HG02763 (cell line): ENCODE measurements around the gene SPHK1.

Experiments used
- ATAC-seq: cut with Tn5 transposase; IDR thresholded peaks from one replicate; pipeline ENCODE4 v1.9.1; 2021; ENCODE audit warnings: mild to moderate bottlenecking, moderate library complexity; ENCODE audit not compliant: unreplicated experiment

Gene SPHK1

GRCh38 chr17:76432004-76432403 lies 47.6 kb downstream of the SPHK1 start:
- no peak for ATAC-seq

- no peak for ATAC-seq
Measured at GRCh38 chr17:76432712-76433336, 48.4 kb downstream of the SPHK1 start.

- no peak for ATAC-seq
Measured at GRCh38 chr17:76433693-76434092, 49.3 kb downstream of the SPHK1 start.

- no peak for ATAC-seq
Measured at GRCh38 chr17:76434870-76435269, 50.5 kb downstream of the SPHK1 start.

- ATAC-seq, result no peak
Measured at GRCh38 chr17:76435751-76436150, 51.3 kb downstream of the SPHK1 start.
